ENCODE data around the gene TAL2. TPM values are rescaled to one million over a fixed set of nuclear protein-coding genes. Genes with fewer than 3 reads are reported as not detected.

Gene TAL2
- total and polyA plus RNA-seq, 10 of the 15 experiments (the other 5 are each of a cell fraction or from before 2014, with no cell fraction given): 0.16 to 0.51 (median 0.34) TPM; not detected in 1

- SMC1A ChIA-PET (ENCODE audit: uncharacterized antibody, unreplicated experiment): no interaction called here
- Histone ChIP-seq H3K27ac (ENCODE audit: control insufficient read depth, insufficient read depth) (no peak overlapping the region), H3K79me2 (ENCODE audit: control insufficient read depth, insufficient read depth, low read length) (no peaks in the 10 kb centered on the region), H3K9ac (ENCODE audit: control insufficient read depth, insufficient read depth, low read length) (no peak overlapping the region), H4K20me1 (ENCODE audit: control insufficient read depth, insufficient read depth) (no peaks in the 10 kb centered on the region), H3K36me3 (ENCODE audit: control insufficient read depth in 2 of 2, insufficient read depth in 2 of 2, low read length in 1 of 2) (peaks cover 0 to 3% of the 10 kb centered on the region in 2 experiments; a peak in 2 of 4 replicates), H3K9me3 (replicated peaks; ENCODE audit: control insufficient read depth, insufficient read depth, low read length) (no peaks in the 10 kb centered on the region; the same call in 2 of the 3 replicates), H3K4me1 (ENCODE audit: control insufficient read depth, insufficient read depth, low read length) (no peaks in the 10 kb centered on the region), H3K4me2 (ENCODE audit: control insufficient read depth, insufficient read depth) (no peak overlapping the region), H2AFZ (ENCODE audit: control insufficient read depth, low read depth, low read length) (no peak overlapping the region), H3K27me3 (replicated peaks in 1 of 2; ENCODE audit: control insufficient read depth in 2 of 2, insufficient read depth in 2 of 2, low read length in 1 of 2) (no peaks in the 10 kb centered on the region), H3K4me3 (no peak overlapping the region)
- RAD21 ChIA-PET (ENCODE audit: unreplicated experiment): no interaction called here
- no peak for FAIRE-seq
- in situ Hi-C loops (cut with MboI): loop anchor here (5.0 kb wide), 1 partner anchor 98 kb away; no protein-coding TSS in a partner anchor
- POLR2A ChIA-PET: no interaction called here
- CTCF ChIA-PET: no interaction called here
- TF ChIP-seq STAT1 (conservative IDR thresholded peaks at IDR 0.05) (no peak), POLR2A (IDR thresholded peaks at IDR 0.05; ENCODE audit: low read depth, low read length) (no peak)
- ATAC-seq: no peak
- intact Hi-C loops (cut with micrococcal nuclease; ENCODE audit: unreplicated experiment): no loop called here
- no peak for DNase-seq (ENCODE audit: low read depth, low spot score)
- WGBS (ENCODE audit: insufficient coverage, insufficient replicate concordance, low lambda C conversion rate, missing lambda C conversion rate): 98% methylated on average over 13 of the region's 13 CpGs
- BruUV-seq (replicated peaks): no TSS peak
Measured at GRCh38 chr9:105710638-105711037, 48.4 kb downstream of the TAL2 start.

- no peak overlapping the region for H2AFZ ChIP-seq (ENCODE audit: control insufficient read depth, low read depth, low read length)
- ChIA-PET SMC1A (ENCODE audit: uncharacterized antibody, unreplicated experiment) (interaction anchor here (1.2 kb wide), 1 partner anchor 11 kb away, joined by 5 read pairs; no protein-coding TSS in a partner anchor), POLR2A (no interaction called here), CTCF (no interaction called here), RAD21 (ENCODE audit: unreplicated experiment) (no interaction called here)
- H3K9ac ChIP-seq (ENCODE audit: control insufficient read depth, insufficient read depth, low read length): no peak overlapping the region
- no peak overlapping the region for H3K4me2 ChIP-seq (ENCODE audit: control insufficient read depth, insufficient read depth)
- H4K20me1 ChIP-seq (ENCODE audit: control insufficient read depth, insufficient read depth): no peaks in the 10 kb centered on the region
- intact Hi-C loops (cut with micrococcal nuclease; ENCODE audit: unreplicated experiment) (no loop called here), in situ Hi-C loops (cut with MboI) (loop anchor here (5.0 kb wide), 1 partner anchor 100 kb away; no protein-coding TSS in a partner anchor)
- no TSS peak for BruUV-seq (replicated peaks)
- no peaks in the 10 kb centered on the region for H3K27me3 ChIP-seq (replicated peaks in 1 of 2; ENCODE audit: control insufficient read depth in 2 of 2, insufficient read depth in 2 of 2, low read length in 1 of 2)
- peaks cover 0 to 3% of the 10 kb centered on the region in 2 experiments; a peak in 2 of 4 replicates for H3K36me3 ChIP-seq (ENCODE audit: control insufficient read depth in 2 of 2, insufficient read depth in 2 of 2, low read length in 1 of 2)
- no peaks in the 10 kb centered on the region for H3K79me2 ChIP-seq (ENCODE audit: control insufficient read depth, insufficient read depth, low read length)
- H3K4me1 ChIP-seq (ENCODE audit: control insufficient read depth, insufficient read depth, low read length): no peaks in the 10 kb centered on the region
- 75% methylated on average over 7 of the region's 7 CpGs for WGBS (ENCODE audit: insufficient coverage, insufficient replicate concordance, low lambda C conversion rate, missing lambda C conversion rate)
- no peak overlapping the region for H3K4me3 ChIP-seq
- H3K9me3 ChIP-seq (replicated peaks; ENCODE audit: control insufficient read depth, insufficient read depth, low read length): no peaks in the 10 kb centered on the region; the same call in 2 of the 3 replicates
- H3K27ac ChIP-seq (ENCODE audit: control insufficient read depth, insufficient read depth): no peak overlapping the region
- DNase-seq (ENCODE audit: low read depth, low spot score): no peak
- no peak for FAIRE-seq
- ATAC-seq: no peak
- no peak for TF ChIP-seq SMAD1 (IDR thresholded peaks at IDR 0.05; ENCODE audit: low read depth, partially characterized antibody)
- no peak for TF ChIP-seq SUPT20H (IDR thresholded peaks at IDR 0.05; ENCODE audit: borderline replicate concordance, control insufficient read depth, low read depth, low read length)
- no peak for TF ChIP-seq STAT1 (conservative IDR thresholded peaks at IDR 0.05)
- no peak for TF ChIP-seq NFIC (IDR thresholded peaks at IDR 0.05; ENCODE audit: low read depth, low read length)
- TF ChIP-seq SREBF2 (IDR thresholded peaks at IDR 0.05; ENCODE audit: low read length): no peak
- TF ChIP-seq DPF2 (IDR thresholded peaks at IDR 0.05): no peak
- TF ChIP-seq ZBTB11 (CRISPR knock-in tag; IDR thresholded peaks at IDR 0.05): no peak
- no peak for TF ChIP-seq ZSCAN29 (IDR thresholded peaks at IDR 0.05)
- no peak for TF ChIP-seq E2F4 (IDR thresholded peaks at IDR 0.05; ENCODE audit: low read depth, low read length)
- TF ChIP-seq CREB1 (IDR thresholded peaks at IDR 0.05; ENCODE audit: low read depth): no peak
- TF ChIP-seq USF1 (IDR thresholded peaks at IDR 0.05; ENCODE audit: borderline replicate concordance, extremely low read length, insufficient read depth, low read depth, low read length): no peak
Measured at GRCh38 chr9:105711867-105712266, 49.6 kb downstream of the TAL2 start.
